ENCODE data around the gene AKAP8L.

DNA sequence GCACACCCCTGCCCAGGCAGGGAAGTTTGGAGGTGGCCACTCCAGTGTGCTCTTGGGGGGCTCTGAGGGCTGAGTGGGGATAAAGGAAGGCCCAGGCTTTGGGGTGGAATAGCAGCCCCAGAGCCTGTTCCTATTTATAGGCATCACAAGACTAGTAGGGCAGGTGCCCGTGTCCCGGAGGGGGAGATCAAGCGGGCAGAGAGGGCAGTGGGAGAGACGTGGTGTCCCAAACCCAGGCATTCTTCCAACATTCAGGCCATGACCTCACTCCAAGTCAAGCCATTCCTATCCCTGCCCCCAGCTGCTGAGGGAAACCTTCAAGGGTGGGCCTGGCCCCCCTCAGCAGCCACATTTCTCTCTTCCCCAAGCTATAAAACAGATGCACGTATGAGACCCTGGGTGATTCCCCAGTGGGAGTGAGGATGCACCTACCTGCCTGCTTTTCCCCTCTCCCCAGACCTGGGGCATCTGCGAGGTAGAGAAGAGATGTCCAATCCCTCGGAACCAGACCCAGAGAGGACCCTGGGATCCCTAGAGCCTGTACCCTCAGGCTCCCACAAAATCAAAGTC is 27.1 kb upstream of the AKAP8L start:
- TF ChIP-seq EZH2 (IDR thresholded peaks at IDR 0.05; ENCODE audit: low read length, missing control alignments) = no peak
- TF ChIP-seq, protein P1, sequence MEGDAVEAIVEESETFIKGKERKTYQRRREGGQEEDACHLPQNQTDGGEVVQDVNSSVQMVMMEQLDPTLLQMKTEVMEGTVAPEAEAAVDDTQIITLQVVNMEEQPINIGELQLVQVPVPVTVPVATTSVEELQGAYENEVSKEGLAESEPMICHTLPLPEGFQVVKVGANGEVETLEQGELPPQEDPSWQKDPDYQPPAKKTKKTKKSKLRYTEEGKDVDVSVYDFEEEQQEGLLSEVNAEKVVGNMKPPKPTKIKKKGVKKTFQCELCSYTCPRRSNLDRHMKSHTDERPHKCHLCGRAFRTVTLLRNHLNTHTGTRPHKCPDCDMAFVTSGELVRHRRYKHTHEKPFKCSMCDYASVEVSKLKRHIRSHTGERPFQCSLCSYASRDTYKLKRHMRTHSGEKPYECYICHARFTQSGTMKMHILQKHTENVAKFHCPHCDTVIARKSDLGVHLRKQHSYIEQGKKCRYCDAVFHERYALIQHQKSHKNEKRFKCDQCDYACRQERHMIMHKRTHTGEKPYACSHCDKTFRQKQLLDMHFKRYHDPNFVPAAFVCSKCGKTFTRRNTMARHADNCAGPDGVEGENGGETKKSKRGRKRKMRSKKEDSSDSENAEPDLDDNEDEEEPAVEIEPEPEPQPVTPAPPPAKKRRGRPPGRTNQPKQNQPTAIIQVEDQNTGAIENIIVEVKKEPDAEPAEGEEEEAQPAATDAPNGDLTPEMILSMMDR (conservative IDR thresholded peaks at IDR 0.05 in 1 of 2, IDR thresholded peaks at IDR 0.05 in 1 of 2; ENCODE audit: low read depth in 1 of 2, low read length in 2 of 2) = no peak

Data from fibroblast of lung (primary cell).